GM18868 (cell line): ENCODE data around the gene C11orf54.
A peak's percentile ranks its signal among the peaks of the same experiment; 100 is the strongest.

Experiments
- ATAC-seq: cut with Tn5 transposase; IDR thresholded peaks from one replicate; pipeline ENCODE4 v1.9.1; 2021; ENCODE audit warnings: mild to moderate bottlenecking, moderate library complexity; ENCODE audit not compliant: unreplicated experiment

C11orf54 gene

DNA sequence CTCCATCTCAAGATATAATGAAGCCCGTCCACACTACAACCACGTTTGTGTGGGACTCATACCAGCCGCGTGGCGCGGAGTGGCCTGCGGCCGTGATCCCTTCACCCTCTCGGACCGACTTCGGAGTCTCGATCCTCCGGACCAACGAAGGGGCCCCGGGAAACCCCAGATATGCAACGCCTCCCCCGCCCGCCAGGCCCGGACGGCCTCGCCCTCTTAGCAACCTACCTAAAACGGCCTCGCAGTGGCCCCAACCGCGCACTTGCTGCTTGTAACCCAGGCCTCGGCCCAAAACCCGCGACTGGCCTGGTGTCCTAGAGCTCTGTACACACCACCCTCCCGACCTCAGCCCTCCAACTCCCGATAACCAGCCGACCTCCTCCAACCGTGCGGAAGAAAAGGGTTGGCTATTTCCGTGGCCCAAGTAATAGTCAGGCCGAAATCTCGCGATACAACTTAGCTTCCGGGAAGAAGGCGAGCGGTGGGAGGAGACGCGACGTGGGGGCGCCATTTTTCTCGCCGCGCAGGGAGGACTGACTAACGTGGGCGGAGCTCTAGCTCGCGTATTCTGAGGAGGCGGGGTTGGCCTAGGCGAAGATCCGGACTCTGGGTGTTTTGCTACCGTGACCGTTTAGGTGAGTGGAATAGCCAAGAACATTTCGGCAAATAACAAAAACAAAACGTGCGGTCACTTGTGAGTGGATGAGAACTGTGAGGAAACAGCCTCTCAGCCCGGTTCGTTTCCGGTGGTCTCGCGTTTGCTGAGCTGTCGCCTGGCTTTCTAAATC is at the start of gene C11orf54, which contains the start of gene TAF1D:
Gene C11orf54 (plus strand): TSS at position 579 of the 788 bp plus-strand sequence. CDS start 5,722 bp downstream, outside the sequence.
Gene TAF1D (minus strand): TSS at position 402 of the 788 bp plus-strand sequence. CDS start 2,191 bp downstream, outside the sequence.
- ATAC-seq: peak; percentile 84

DNA sequence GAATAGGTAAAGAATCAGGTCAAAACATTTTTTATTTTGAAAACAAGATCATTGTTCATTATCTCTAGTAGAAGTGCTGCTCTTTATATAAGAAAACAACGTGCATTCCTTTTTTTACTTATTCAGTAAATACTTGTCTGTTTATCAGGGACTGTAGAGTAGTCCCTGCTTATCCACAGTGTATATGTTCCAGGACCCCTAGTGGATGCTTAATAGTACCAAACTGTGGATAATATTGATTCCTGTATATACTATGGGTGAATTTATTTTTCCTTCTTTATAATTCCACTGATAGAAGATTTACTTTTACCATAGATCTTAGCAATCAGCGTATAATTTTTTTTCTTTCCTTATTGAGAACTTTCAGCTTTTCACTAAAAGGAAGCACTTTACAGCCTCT is 47.4 kb upstream of the C11orf54 start:
- ATAC-seq: no peak

DNA sequence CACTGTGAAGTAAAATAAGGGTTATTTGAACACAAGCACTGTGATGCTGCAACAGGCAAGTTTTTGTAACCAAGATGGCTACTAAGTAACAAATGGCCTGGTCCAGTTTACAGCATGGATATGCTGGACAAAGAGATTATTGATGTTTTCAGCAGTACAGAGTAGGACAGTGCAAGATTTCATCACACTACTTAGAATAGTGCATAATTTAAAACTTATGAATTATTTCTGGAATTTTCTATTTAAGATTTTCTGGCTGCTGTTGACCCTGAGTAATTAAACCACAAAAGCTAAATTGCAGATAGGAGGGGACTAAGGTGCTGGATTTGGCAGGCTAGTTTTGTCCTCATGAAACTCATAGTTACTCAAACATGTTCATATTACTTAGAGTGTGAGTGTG is 46.9 kb upstream of the C11orf54 start:
- ATAC-seq: no peak

DNA sequence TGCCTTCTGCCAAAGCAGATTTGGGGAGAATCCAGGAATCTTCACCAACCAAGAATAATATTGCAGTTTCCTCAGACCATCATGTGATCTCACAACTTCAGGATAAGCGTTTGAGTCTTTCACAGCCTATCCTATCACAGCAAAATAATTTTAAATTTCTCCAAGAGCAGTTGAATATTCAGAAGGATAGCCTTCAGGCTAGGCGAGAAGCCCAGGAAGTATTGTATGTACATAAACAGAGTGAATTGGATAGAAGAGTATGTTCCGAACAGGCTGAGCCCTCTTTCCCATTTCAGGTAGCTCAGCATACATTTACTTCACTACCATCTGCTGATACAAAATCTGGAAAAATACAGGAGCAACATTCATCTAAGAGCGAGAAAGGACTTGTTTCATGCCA is 43.9 kb upstream of the C11orf54 start:
- no peak for ATAC-seq

DNA sequence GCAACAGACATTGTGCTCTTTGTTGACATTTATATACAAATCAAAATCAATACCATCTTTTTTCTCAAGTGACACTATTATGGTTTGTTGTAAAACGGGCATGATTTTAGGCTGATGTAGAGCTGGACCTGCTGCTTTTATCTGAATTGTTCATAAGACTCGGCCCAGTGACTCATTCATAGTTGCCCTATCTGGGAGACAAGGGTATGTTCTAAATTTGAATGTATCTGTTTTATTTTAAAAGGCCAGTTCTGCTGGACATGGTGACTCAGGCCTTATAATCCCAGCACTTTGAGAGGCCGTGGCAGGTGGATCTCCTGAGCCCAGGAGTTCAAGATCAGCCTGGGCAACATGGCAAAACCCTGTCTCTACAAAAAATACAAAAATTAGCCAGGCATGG is 40.6 kb upstream of the C11orf54 start:
- ATAC-seq: no peak

DNA sequence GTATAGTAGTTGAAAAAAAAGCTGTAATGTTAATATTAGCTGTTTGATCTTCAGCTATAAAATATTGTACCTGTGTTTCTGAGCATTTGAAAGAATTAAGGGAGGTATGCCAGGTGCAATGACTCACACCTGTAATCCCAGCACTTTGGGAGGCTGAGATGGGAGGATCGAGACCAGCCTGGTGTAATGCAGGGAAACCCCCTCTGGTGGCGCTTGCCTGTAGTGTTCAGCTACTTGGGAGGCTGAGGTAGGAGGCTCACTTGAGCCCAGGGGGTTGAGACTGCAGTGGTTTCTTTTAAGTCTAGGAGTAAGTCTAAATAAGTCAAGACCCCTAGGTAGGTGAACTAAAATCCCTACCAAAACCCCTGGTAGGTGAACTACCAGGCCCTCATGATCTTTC is 37.2 kb upstream of the C11orf54 start:
- no peak for ATAC-seq

DNA sequence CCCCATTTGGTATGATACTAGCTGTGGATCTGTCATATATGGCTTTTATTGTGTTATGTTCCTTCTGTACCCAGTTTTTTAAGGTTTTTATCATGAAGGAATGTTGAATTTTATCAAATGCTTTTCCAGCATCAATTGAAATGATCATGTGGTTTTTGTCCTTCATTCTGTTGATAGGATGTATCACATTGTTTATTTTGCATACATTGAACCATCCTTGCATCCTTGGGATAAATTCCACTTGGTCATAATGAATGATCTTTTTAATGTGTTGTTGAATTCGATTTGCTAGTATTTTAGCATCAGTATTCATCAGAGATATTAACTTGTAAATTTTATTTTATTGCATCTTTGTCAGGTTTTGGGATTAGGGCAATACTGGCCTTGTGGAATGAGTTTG is 31.2 kb upstream of the C11orf54 start:
- ATAC-seq: no peak

DNA sequence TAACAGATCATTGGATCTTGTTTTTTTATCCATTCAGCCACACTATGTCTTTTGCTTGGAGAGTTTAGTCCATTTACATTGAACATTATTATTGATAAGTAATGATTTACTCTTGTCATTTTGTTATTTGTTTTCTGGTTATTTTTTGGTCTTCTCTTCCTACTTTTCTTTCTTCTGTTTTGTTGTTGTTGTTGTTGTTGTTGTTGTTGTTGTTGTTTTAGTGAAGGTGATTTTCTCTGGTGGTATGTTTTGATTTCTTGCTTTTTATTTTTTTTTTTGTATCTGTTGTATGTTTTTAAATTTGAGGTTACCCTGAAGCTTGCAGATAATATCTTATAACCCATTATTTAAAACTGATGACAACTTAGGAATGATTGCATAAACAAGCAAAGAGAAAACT is 28.8 kb upstream of the C11orf54 start:
- ATAC-seq: no peak

DNA sequence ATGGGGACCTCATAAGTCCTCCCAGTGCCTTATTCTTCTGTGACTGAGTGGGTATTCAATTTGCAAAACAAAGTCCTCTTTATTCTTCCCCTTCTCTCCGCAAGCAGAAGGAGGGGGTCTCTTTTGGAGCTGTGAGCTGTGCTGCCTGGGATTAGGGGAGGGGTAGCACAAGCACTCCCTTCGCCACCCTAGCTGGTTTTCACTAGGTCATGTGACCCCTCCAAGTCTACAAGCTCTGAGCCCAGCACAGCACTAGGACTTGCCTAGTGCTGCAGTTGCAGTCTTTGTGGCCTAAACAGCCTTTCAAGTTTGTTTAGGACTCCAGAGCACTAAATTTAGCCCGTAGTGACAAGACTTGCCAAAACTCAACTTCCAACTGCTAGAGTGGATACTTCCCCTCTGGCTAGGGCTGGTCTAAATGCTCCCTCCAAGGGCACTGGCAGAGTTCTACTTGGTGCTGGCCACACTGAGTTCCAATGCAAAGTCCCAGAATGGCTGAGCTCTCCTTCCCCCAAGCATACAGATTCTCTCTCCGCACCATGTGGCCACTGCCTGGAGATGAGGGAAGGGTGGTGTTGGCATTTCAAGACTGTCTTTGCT is 25.6 kb upstream of the C11orf54 start:
- ATAC-seq: no peak

DNA sequence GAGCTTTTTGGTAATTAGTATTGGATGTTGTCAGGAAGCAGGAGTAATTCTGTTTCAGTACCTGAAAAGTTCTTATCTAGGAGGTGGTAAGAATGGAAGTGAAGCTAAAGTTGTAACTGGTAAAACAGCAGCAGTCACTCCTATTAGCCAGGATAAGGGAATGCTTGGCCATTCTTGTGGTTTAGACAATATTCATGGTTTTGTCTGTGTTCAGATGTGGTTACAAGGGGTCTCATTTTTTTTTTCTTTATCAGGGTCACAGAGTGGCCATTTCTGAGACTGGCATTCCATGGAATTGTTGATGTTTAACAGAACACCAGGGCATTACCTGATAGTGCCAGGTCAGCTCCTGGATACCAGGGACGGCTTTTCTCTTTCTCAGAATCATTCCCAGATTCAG is 24.0 kb upstream of the C11orf54 start:
- ATAC-seq: no peak

DNA sequence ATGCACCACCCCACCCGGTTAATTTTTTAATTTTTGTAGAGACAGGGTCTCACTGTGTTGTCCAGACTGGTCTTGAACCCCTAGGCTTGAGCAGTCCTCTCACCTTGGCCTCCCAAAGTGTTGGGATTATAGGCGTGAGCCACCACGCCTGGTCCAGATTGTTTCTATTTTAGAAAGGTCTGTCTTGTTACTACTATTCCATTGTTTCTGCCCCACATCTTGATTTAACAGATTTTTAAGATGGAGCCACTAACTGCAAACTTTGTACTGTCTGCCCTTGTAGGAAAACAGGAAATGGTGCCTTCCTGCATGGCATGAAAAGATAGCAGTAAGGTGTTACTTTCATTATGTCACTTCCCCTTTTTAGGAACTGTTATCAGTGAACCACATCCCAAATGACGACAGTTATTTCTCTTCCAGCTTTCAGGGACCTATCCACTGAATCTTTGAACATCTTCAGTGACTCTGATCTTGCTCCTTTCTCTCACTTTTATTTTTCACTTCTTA is 23.4 kb upstream of the C11orf54 start:
- ATAC-seq: peak; percentile 95

DNA sequence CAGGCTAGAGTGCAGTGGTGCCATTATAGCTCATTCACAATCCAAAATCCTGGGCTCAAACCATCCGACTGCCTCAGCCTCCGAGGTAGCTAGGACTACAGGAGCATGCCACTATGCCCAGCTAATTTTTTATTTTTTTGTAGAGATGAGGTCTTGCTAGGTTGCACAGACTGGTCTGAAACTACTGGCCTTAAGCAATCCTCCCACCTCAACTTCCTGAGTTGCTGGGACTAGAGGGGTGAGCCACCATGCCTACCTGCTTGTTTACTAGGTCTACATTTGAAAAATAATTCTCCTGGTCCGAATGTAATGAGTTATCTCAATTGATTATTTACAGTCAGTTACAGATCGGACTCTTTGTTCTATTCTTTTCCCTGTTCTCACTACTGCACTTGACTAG is 22.2 kb upstream of the C11orf54 start:
- ATAC-seq: no peak

DNA sequence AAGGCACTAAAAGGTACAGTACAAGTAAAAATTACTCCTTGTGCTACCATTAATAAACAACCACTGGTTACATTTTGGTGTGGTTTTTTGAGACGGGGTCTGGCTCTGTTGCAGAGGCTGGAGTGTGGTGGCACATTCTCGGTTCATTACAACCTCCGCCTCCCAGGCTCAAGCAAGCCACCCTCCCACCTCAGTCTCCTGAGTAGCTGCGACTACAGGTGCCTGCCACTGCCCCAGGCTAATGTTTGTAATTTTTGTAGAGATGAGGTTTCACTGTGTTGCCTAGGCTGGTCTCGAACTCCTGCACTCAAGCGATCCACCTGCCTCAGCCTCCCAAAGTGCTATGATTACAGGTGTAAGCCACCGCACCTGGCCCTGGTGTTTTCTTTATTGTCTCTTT is 20.9 kb upstream of the C11orf54 start:
- ATAC-seq: no peak

DNA sequence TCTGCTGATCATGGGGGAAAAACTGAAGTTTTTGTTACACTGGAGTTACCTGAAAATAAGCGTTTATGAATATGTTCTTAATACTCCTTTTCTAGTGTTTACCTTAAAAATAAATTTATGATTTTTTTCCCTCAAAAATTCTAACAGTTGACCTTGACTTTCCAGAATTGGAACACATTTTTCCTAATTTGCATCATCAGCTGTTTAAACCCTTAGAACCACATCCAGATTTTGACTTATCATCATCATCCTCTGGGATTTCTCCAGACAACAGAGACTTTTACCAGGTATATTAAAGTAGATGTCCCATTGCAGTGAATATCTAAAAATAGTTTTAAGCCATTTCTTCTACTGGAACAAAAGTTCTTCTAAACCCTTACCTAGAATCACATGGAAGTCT is 17.4 kb upstream of the C11orf54 start:
- ATAC-seq: no peak

DNA sequence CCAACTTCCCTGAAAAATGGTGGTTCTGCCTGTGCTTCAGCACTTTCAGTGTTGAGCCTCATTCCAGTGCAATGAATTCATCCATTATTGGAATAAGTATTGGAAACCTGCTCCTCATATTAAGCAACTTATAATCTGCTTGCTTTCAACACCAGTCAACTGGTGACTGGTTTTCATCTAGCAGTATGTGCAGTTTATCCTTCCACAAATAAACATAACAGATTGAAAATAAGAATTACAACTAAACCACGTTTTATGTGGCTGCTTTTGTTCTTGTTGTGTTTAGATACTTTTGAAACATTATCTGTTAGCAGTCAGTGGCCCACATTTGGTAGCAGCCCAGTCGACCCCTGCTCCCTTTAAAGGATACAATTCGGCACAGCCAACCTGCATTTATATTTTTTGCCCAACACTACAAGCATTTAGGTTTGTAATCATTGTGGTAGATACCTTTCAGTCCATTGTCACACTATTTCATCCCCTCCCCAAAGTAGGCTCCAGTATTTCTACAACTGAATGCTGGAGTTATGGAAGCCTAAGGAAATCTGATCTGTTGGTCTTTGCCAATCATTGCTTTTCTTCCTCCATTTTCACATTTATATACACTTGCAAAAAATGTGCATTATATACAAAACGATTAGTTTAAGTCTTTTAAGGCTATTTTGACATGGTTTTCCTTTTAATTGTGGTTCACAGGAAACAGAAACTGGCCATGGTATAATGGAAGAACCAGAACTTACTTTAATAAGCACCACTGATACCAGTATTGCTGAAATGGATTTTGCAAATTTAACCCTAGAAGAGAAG is 13.3 kb upstream of the C11orf54 start:
- no peak for ATAC-seq

DNA sequence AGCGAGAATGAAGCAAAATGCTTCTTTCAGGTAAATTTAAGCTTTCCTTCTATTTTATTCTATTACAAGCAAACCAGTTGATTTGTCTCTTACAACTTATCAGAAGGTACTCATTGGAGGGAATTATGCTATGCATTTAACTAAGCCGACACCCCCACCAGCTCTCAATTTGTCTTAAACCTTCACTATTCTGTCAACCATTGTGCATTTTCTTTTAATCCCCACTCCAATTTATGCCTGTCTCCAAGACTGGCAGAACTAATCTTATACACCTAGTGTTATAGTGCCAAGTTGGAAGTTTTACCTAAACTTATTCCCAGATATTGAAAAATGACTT is 12.7 kb upstream of the C11orf54 start:
- ATAC-seq: no peak

DNA sequence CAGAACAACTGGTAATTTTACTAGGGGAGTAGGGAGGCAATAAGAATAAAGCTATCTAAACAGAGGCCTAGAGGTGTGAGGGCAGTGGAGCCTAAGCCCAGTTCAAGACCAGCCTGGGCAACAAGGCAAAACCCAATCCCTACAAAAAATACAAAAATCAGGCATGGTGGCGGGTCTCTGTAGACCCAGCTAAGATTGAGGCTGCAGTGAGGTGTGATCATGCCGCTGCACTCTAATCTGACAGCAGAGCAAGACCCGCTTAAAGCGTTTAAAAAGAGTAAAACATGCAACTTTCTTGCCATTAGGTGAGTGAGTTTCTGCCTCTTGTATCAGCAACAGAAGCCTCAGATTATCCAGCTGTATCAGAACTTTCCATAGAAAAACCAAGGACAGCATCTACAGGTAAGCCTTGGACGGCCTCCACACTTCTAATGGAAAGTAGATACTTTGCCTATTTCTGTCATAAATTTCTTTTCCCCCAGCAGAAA is 12.3 kb upstream of the C11orf54 start:
- ATAC-seq: no peak

DNA sequence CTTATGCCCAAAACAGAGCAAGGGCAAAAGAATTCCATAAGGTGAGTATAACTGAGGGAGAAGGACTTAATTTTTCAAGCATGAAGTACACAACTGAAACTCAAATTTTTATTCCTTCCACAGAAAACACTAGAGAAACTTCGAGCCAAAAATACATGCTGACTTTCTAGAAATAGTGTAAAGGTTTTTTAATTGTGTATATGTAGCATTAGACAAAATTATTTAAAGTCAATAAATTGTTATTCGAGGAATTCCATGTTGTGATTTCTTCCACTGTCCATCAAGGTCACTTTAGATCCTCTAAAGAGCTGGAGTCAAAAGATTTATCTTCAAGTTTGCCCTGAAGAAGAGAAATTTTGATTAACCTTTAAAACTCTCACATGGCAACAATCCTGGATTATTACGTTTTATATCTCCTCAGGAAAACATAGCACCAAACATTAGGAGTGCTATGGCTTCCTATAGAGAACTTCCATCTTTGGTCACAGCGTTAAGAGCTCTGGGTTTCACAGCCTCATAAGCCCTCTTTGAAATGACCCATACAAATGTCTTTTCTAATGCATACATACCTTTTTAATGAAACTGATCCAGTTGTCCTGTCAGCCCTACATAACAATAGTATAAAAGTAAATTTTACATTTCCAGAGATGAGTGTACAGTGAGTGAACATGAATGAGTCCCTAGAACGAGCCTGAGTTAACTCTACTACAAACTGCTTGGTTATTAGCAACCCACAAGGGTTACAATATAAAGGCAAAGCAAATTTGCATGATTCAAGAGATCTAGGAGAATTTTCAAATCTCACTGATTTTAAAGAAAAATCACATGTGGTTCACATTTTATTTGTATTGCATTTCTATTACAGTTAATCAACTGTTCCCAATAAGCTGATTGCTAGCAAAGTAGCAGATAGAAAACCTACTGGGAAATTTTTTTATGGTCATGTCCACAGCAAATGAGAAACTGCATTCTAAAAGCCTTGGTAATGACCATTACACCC is 11.1 kb upstream of the C11orf54 start:
- no peak for ATAC-seq

DNA sequence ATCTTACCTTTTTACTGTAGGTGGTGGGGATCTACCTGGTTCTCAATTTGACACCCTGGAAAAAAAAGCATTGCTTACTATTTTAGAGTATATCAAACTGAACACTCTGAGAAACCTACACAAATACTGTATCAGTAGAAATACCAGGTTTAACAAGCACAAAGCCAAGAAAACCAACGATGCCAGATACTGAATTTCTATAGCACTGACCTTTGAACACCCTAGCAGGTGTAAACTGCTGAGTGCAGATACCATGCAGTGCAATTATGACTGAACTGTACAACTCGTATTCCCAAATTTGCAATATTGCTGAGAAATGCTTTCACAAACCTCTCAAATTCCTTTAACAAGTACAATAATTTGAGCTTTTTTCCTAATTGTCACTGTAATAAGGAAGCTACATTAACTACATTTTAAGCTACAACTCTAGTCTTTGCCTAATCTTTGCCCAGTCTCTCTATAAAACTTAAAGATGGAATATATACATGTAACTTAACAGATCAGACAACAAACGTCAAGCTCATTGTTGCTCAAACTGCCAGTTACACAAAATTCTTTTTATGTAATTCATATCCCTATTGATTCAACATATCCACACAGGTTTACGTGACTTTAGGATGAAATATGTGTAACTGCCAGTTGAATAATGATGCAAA is 9.1 kb upstream of the C11orf54 start:
- no peak for ATAC-seq

DNA sequence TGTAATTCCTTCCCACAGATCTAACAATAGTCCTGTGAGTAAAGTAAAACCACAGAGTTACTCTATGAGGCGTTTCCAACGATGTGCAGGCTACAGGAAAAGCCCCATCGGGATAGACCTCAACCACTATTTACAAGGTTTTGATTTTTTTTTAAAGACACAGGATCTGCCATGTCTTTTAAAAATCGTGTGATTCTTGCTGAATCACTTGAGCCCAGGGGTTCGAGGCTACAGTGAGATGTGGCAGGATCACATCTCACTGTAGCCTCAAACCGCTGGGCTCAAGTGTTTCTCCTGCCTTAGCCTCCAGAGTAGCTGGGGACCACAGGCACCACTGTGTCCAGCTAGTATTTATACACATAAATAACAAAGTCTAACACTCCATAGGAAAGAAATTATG is 8.0 kb upstream of the C11orf54 start:
- ATAC-seq: no peak
